Parathyroid adenoma (tissue), 2 donors: ENCODE measurements around the gene SCN5A.

ENCODE experiments used
- H2AFZ ChIP-seq: fragments of 300-600 bp; sonication (generic); one replicate; pipeline ENCODE4 v1.7.0; 2017; ENCODE audit warnings: antibody characterized with exemption, mild to moderate bottlenecking
- H3K27ac ChIP-seq: fragments of 300-600 bp; sonication (generic); one replicate; pipeline ENCODE4 v1.7.0; 2017
- H3K27me3 ChIP-seq: fragments of 300-600 bp; sonication (generic); one replicate; pipeline ENCODE4 v1.7.0; 2017; ENCODE audit warnings: low read length; ENCODE audit not compliant: control insufficient read depth, insufficient read depth
- H3K36me3 ChIP-seq: fragments of 300-600 bp; sonication (generic); one replicate; pipeline ENCODE4 v1.7.0; 2017; ENCODE audit warnings: low read length; ENCODE audit not compliant: control insufficient read depth, insufficient read depth
- H3K4me1 ChIP-seq: fragments of 300-600 bp; sonication (generic); one replicate; pipeline ENCODE4 v1.7.0; 2017; ENCODE audit warnings: control low read depth
- H3K4me2 ChIP-seq: fragments of 300-600 bp; sonication (generic); one replicate; pipeline ENCODE4 v1.7.0; 2017; ENCODE audit warnings: low read length
- H3K4me3 ChIP-seq: fragments of 300-600 bp; sonication (generic); one replicate; pipeline ENCODE4 v1.7.0; 2017; ENCODE audit warnings: low read depth, low read length
- H3K79me2 ChIP-seq: fragments of 300-600 bp; sonication (generic); one replicate; pipeline ENCODE4 v1.7.0; 2017; ENCODE audit warnings: control low read depth
- H3K9ac ChIP-seq: fragments of 300-600 bp; sonication (generic); one replicate; pipeline ENCODE4 v1.7.0; 2017; ENCODE audit warnings: mild to moderate bottlenecking
- H3K9me3 ChIP-seq: fragments of 300-600 bp; sonication (generic); one replicate; pipeline ENCODE4 v1.7.0; 2017; ENCODE audit warnings: low read length; ENCODE audit not compliant: control insufficient read depth
- TF ChIP-seq, protein P1 (sequence below): fragments of 300-600 bp; sonication (generic); IDR thresholded peaks from one replicate; pipeline ENCODE4 v1.7.0; 2017; ENCODE audit warnings: antibody characterized with exemption, mild to moderate bottlenecking
- donor health status: primary hyperparathyroidism.

The SCN5A gene

DNA sequence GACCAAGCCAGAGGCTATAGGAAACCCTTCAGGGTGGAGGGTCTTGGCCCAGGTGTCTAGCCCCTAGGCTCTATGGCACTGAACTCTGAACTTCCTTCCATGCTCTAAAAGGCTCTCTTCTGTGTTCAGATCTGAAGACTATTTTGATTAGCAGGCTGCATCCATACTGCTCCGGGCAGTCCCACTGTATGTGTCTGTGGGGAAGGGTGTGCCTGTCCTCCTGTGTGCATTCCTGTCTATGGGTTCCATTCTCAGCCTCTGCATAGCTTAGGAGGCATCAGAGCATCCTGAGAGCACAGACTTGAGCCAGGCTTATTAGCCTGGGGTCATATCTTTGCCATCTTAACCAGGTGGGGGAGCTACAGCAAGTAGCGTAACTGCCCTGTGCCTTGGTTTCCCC is 115.3 kb downstream of the SCN5A start:
- Histone ChIP-seq H3K27ac (no peak overlapping the region), H3K79me2 (no peaks in the 10 kb centered on the region), H3K4me2 (no peak overlapping the region), H3K9ac (no peak overlapping the region), H3K9me3 (no peaks in the 10 kb centered on the region), H3K27me3 (no peaks in the 10 kb centered on the region), H3K36me3 (no peaks in the 10 kb centered on the region), H3K4me1 (no peaks in the 10 kb centered on the region), H2AFZ (no peak overlapping the region), H3K4me3 (no peak overlapping the region)
- TF ChIP-seq, protein P1, sequence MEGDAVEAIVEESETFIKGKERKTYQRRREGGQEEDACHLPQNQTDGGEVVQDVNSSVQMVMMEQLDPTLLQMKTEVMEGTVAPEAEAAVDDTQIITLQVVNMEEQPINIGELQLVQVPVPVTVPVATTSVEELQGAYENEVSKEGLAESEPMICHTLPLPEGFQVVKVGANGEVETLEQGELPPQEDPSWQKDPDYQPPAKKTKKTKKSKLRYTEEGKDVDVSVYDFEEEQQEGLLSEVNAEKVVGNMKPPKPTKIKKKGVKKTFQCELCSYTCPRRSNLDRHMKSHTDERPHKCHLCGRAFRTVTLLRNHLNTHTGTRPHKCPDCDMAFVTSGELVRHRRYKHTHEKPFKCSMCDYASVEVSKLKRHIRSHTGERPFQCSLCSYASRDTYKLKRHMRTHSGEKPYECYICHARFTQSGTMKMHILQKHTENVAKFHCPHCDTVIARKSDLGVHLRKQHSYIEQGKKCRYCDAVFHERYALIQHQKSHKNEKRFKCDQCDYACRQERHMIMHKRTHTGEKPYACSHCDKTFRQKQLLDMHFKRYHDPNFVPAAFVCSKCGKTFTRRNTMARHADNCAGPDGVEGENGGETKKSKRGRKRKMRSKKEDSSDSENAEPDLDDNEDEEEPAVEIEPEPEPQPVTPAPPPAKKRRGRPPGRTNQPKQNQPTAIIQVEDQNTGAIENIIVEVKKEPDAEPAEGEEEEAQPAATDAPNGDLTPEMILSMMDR: no peak

DNA sequence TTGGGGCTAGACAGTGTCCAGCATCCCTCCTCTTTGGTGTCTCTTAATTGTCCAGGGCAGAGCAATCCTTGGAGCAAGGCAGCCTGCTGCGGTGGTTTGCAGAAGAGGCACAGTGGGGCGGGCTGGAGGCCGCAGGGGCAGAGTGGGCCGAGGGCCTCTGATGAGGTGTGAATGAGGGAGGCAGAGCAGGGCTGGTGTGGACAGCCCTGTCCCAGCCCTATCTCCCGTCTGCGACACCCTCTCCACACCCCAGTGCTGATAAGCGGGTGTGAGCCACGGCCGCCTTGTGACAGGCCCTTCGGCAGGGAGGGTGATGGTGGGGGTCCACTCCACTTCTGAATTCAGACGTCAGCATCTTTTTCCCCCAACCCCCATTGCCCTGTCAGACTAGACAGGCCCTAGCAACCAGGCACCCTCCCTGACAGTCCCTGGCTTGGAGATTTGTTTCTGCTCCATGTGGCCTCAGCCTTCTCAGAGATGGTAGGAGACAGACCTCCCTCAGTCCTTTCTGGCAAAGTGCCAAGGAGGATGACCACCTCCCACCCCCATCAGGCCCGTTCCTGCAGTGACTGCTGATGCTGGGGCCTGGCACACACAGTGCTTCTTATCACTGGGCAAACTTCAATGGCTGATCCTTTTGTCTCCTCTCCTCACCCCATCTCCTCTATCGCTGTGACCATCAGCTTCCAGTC is 116.1 kb downstream of the SCN5A start:
- no peak overlapping the region for H3K9ac ChIP-seq
- no peaks in the 10 kb centered on the region for H3K9me3 ChIP-seq
- no peaks in the 10 kb centered on the region for H3K27me3 ChIP-seq
- no peaks in the 10 kb centered on the region for H3K4me1 ChIP-seq
- no peak overlapping the region for H2AFZ ChIP-seq
- H3K4me3 ChIP-seq: no peak overlapping the region
- TF ChIP-seq, protein P1: no peak
- no peak overlapping the region for H3K4me2 ChIP-seq
- no peaks in the 10 kb centered on the region for H3K79me2 ChIP-seq
- H3K36me3 ChIP-seq: no peaks in the 10 kb centered on the region
- H3K27ac ChIP-seq: no peak overlapping the region

DNA sequence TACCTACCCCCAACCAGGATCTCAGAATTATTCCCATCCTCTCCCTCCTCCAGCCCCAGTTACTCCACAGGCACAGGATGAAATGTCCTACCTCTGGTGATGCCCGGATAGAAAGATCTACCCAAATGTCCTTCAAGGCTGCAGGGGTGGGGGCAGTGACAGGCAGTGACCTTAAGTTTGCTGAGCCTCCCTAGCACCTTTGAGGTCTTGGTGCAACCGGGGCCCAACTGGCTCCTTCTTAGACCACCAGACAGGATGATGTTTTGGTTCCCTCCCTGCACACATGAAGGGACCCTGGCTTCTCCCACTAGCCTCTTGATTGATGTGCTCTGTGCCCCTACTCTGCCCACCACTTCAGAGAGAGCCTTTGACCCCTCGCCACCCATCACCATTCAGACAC is 117.0 kb downstream of the SCN5A start:
- Histone ChIP-seq H3K9ac (no peak overlapping the region), H3K27me3 (no peaks in the 10 kb centered on the region), H3K79me2 (no peaks in the 10 kb centered on the region), H3K9me3 (no peaks in the 10 kb centered on the region), H3K4me1 (no peaks in the 10 kb centered on the region), H3K4me2 (no peak overlapping the region), H2AFZ (no peak overlapping the region), H3K36me3 (no peaks in the 10 kb centered on the region), H3K4me3 (no peak overlapping the region), H3K27ac (no peak overlapping the region)
- TF ChIP-seq, protein P1: no peak

DNA sequence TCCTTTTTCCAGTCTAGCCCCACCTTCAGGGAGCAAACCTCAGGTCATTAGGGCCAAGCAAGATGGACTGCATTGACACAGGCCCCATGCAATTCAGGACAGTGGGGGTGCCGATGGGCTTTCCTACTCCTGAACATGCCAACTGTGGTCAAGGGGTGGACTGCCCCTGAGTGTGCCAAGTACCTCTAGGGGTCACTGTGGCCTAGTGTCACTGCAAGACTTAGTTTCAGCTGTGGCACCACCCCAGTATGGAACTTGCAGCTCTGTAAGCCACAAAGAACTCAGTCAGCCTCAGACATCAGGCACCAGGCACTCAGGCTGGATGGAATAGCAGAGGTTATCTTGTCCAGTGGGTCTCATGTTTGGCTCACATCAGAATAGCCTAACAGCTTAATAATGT is 121.0 kb downstream of the SCN5A start:
- Histone ChIP-seq H2AFZ (no peak overlapping the region), H3K4me2 (no peak overlapping the region), H3K4me1 (no peaks in the 10 kb centered on the region), H3K27ac (no peak overlapping the region), H3K9ac (no peak overlapping the region), H3K4me3 (no peak overlapping the region), H3K9me3 (no peaks in the 10 kb centered on the region), H3K36me3 (no peaks in the 10 kb centered on the region), H3K79me2 (no peaks in the 10 kb centered on the region), H3K27me3 (no peaks in the 10 kb centered on the region)
- TF ChIP-seq, protein P1: no peak

DNA sequence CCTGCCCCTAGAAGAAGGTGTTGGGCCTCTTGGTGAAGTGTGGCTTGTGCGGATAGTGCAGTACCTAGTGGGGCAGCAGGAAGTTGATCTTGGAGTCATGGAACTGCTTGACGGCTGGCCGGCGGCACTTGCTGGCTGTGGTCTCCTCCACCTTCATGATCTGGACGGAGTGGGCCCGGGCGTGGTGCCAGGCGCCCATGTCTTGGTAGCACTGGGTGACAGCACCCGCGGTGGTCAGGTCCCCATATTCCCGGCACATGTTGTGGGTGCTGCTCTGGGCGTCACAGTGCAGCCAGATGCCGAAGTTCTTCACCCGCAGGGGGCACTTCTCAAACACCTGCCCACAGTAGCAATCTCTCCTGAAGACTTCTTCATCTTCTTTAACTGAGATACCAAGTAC is 122.7 kb downstream of the SCN5A start:
- Histone ChIP-seq H3K4me2 (no peak overlapping the region), H3K27ac (no peak overlapping the region), H3K9ac (no peak overlapping the region), H2AFZ (no peak overlapping the region), H3K4me1 (no peaks in the 10 kb centered on the region), H3K4me3 (no peak overlapping the region), H3K27me3 (no peaks in the 10 kb centered on the region), H3K79me2 (no peaks in the 10 kb centered on the region), H3K9me3 (no peaks in the 10 kb centered on the region), H3K36me3 (no peaks in the 10 kb centered on the region)
- TF ChIP-seq, protein P1: no peak
